Right lobe of liver (tissue), 6 donors: ENCODE results near the gene RNASEL. TPM values are rescaled to one million over a fixed set of nuclear protein-coding genes. Genes with fewer than 3 reads are reported as not detected.

Experiments
- ATAC-seq, 4 donors: fragments of 200-7000 bp; cut with Tn5 transposase; one replicate each; pipeline ENCODE4 v1.9.1; 2020; ENCODE audit warnings: mild to moderate bottlenecking in 4 of 4, moderate library complexity in 4 of 4
- DNase-seq, 3 donors: peaks; one replicate each; pipeline ENCODE4 v3.0.0-alpha.2; 2020
- H3K27ac ChIP-seq, 3 donors: fragments of 200-600 bp; one replicate each; pipeline ENCODE4 v1.8.0; 2022
- H3K27me3 ChIP-seq, 2 donors: fragments of 200-600 bp; one replicate each; pipeline ENCODE4 v1.8.0; 2022
- H3K36me3 ChIP-seq, 4 donors: fragments of 200-600 bp; sonication (generic) in 1 of 4; one replicate each; pipeline versions ENCODE4 v1.5.1 to v1.8.0; 2017 to 2022; ENCODE audit warnings: control low read depth in 1 of 4
- H3K4me1 ChIP-seq, 4 donors: fragments of 200-600 bp; sonication (generic) in 1 of 4; one replicate each; pipeline versions ENCODE4 v1.5.1 to v1.8.0; 2017 to 2022; ENCODE audit warnings: control low read depth in 1 of 4
- H3K4me3 ChIP-seq, 3 donors: fragments of 200-600 bp; one replicate each; pipeline ENCODE4 v1.8.0; 2022
- H3K9me3 ChIP-seq, 4 donors: fragments of 200-600 bp; sonication (generic) in 1 of 4; one replicate each; pipeline versions ENCODE4 v1.5.1 to v1.8.0; 2017 to 2022; ENCODE audit warnings: control low read depth in 1 of 4
- CTCF ChIP-seq, 4 donors: fragments of 200-600 bp in 3 of 4; fragments of 450-650 bp in 1 of 4; IDR thresholded peaks; one replicate each; pipeline versions ENCODE4 v1.5.1 to v1.8.0; 2016 to 2022; ENCODE audit warnings: antibody characterized with exemption in 4 of 4, mild to moderate bottlenecking in 2 of 4
- POLR2A ChIP-seq: fragments of 450-650 bp; IDR thresholded peaks from one replicate; pipeline ENCODE4 v1.6.1; 2017; ENCODE audit warnings: antibody characterized with exemption, mild to moderate bottlenecking
- WGBS: methylation state at CpG from one replicate; pipeline ENCODE4 v1.1.6; 2018; ENCODE audit warnings: low coverage, low lambda C conversion rate; ENCODE audit not compliant: insufficient coverage; ENCODE audit errors: missing lambda C conversion rate; 5-methylcytosine and 5-hydroxymethylcytosine counted together
- intact Hi-C, 2 donors: fragments of 100-400 bp; cut with DNase I; formaldehyde crosslinking; loops; one replicate each; pipeline versions ENCODE4 v1.11.2 to v1.14.1; 2022
- total RNA-seq, 6 experiments: library from RNA; depleted of rRNA in 2 of 6; stranded (reverse); fragments of >200 nt in 2 of 6; fragmentation: NEBNext Ultra II Directional in 3 of 6; extraction: Animal tissue kit (Norgen Biotek cat#: 25700) in 3 of 6; gene quantifications; one replicate each; pipeline versions ENCODE4 v1.1.0 to v1.2.4, GENCODE V29; 2016 to 2023
- donor health status: DM: no; HTN: yes; CAD: no.
- donor health status: DM: no; HTN: no; CAD: no.
- donor health status: DM: no; HTN: no; CAD: no.
- donor health status: DM: no; HTN: yes; CAD: no.
- donor health status: DM: no; HTN: yes; CAD: no.

RNASEL gene
- total RNA-seq, 6 experiments from 2014 or later = 1.8 to 3.3 (median 2.1) TPM

- WGBS = 8% methylated on average over 1 of the region's 1 CpG
Measured at GRCh38 chr1:182624577-182624976, 35.5 kb upstream of the RNASEL start.

DNA sequence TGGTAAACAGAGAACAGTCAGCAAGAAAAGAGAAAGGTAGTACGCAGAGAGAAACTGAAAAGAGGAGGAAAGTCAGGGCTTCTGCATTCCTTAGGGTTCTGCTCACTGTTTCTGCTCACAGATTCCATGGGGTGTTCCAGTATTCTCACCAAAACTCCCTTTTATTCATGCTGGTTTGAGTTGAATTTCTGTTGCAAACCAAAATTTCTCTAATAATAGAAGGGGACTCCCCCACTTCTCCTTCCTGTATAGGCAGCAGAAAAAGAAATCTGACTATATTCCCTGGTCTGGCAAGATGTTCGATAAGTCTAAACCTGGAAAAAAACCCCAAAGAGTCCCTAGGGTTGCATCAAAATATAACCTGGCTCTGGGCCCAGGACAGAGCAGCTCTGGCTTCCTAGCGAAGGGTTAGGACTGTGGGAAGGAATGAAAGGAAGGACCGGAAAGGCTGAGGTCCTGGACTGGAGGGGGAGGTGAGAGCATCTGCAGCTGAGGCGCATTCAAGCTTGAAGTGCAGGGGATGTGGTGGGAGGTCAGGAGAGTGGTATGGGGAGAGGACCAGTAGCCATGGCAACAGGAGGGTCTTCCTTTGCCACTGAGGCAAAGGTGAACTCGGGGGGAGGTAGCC lies 34.0 kb upstream of the RNASEL start:
- Histone ChIP-seq H3K4me3 (no peak overlapping the region), H3K4me1 (no peaks in the 10 kb centered on the region), H3K27ac (no peak overlapping the region), H3K36me3 (no peaks in the 10 kb centered on the region), H3K9me3 (no peaks in the 10 kb centered on the region), H3K27me3 (no peaks in the 10 kb centered on the region)
- peak in 2 of 4 donors; percentile 27 to 37 for ATAC-seq
- no peak for DNase-seq
- TF ChIP-seq POLR2A (no peak), CTCF (IDR thresholded peaks at IDR 0.05) (no peak)
- intact Hi-C loops = no loop called here
- 41% methylated on average over 6 of the region's 6 CpGs for WGBS

More at GRCh38 chr1:182624577-182624976, 35.5 kb upstream of the RNASEL start:
- DNase-seq (no peak), ATAC-seq (no peak)
- Histone ChIP-seq H3K4me1 (no peaks in the 10 kb centered on the region), H3K27ac (no peak overlapping the region), H3K4me3 (no peak overlapping the region), H3K9me3 (no peaks in the 10 kb centered on the region), H3K27me3 (no peaks in the 10 kb centered on the region), H3K36me3 (no peaks in the 10 kb centered on the region)
- TF ChIP-seq POLR2A = no peak
- TF ChIP-seq CTCF (IDR thresholded peaks at IDR 0.05) = no peak
- intact Hi-C loops = no loop called here

- WGBS = 100% methylated on average over 1 of the region's 2 CpGs
- no peaks in the 10 kb centered on the region for H3K36me3 ChIP-seq
- no peak overlapping the region for H3K4me3 ChIP-seq
- ATAC-seq (no peak), DNase-seq (no peak)
- TF ChIP-seq POLR2A (no peak), CTCF (IDR thresholded peaks at IDR 0.05) (no peak)
- no peaks in the 10 kb centered on the region for H3K27me3 ChIP-seq
- H3K27ac ChIP-seq = no peak overlapping the region
- intact Hi-C loops = no loop called here
- H3K4me1 ChIP-seq = no peaks in the 10 kb centered on the region
- no peaks in the 10 kb centered on the region for H3K9me3 ChIP-seq
Measured at GRCh38 chr1:182621906-182622305, 32.9 kb upstream of the RNASEL start.

DNA sequence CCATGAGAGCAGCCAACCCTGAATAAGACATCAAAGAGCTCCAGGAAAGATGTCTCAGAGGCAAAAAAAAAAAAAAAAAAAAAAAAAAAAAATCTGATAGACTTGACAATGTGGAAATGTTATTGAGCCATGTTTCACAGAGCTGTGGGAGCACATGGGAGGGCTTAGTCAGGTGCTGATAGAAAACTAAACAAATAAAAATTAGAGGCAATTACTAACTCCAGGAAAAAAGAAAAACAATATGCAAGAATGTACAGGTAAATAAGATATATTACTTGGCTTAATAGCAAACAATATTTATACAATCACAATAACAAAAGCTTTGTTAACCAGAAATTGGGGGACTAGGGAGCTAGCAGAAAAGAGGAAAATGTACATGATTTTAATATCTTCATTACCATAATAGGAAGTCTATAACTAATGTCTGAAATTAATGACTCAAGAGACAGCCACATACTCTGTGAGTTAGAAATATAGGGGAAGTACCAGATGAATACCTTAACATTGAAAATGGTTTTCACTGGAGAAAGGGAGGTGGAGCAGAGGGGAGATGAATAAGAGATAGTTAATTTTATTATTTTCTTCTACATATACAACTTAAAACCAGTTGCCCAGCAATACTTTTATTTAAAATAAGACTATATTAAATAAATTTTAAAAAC lies 32.0 kb upstream of the RNASEL start:
- Histone ChIP-seq H3K9me3 (no peaks in the 10 kb centered on the region), H3K4me3 (no peak overlapping the region), H3K36me3 (no peaks in the 10 kb centered on the region), H3K4me1 (peaks cover 0 to 6% (median under 1%) of the 10 kb centered on the region in 4 donors), H3K27ac (no peak overlapping the region), H3K27me3 (no peaks in the 10 kb centered on the region)
- no peak for DNase-seq
- no peak for ATAC-seq
- TF ChIP-seq CTCF (IDR thresholded peaks at IDR 0.05) (no peak), POLR2A (no peak)
- intact Hi-C loops = no loop called here
